HEK293 (cell line): ENCODE data around the gene FOXP4.

Source experiments
- CTCF ChIA-PET: fragments of 350-600 bp; formaldehyde crosslinking; extraction: SDS; loops from one replicate; lab custom pipeline; 2021; ENCODE audit warnings: antibody characterized with exemption; lab: Yijun Ruan, JAX
- POLR2A ChIA-PET: fragments of 300-600 bp; formaldehyde crosslinking; extraction: SDS; loops from one replicate; lab custom pipeline; 2020; ENCODE audit warnings: antibody characterized with exemption, inconsistent platforms; lab: Yijun Ruan, JAX
- H3K27ac ChIP-seq: fragments of 200-500 bp; sonication (Bioruptor generic); 2 replicates; pipeline ENCODE4 v1.5.1; 2014; ENCODE audit warnings: low read depth, low read length, control low read depth, inconsistent platforms; ENCODE audit errors: extremely low read depth
- H3K36me3 ChIP-seq, 2 experiments: fragments of 200-500 bp in 1 of 2; sonication (Bioruptor generic) in 1 of 2; 1 replicate in 1 of 2; 2 replicates in 1 of 2; pipeline ENCODE4 v1.5.1; 2014 to 2017; ENCODE audit warnings: inconsistent platforms in 2 of 2, low read length in 2 of 2; ENCODE audit not compliant: control insufficient read depth in 2 of 2, insufficient read depth in 1 of 2
- H3K4me1 ChIP-seq: fragments of 200-500 bp; sonication (Bioruptor generic); 2 replicates; pipeline ENCODE4 v1.5.1; 2014; ENCODE audit warnings: mild to moderate bottlenecking, low read length, inconsistent platforms; ENCODE audit not compliant: control insufficient read depth, insufficient read depth
- H3K4me3 ChIP-seq: 2 replicates; pipeline ENCODE4 v1.5.1; 2011; ENCODE audit warnings: low read depth, mild to moderate bottlenecking, control low read depth, low read length, moderate library complexity
- H3K9me3 ChIP-seq: fragments of 200-500 bp; sonication (Bioruptor generic); 2 replicates; pipeline ENCODE4 v1.5.1; 2014; ENCODE audit warnings: low read depth, low read length, inconsistent platforms; ENCODE audit not compliant: control insufficient read depth, insufficient read depth
- BCL11A ChIP-seq: fragments of 450-650 bp; formaldehyde crosslinking; IDR thresholded peaks from 2 replicates; pipeline ENCODE4 v1.5.1; 2016; ENCODE audit warnings: low read depth, missing biosample characterization, missing genetic modification characterization
- OSR2 ChIP-seq: fragments of 450-650 bp; formaldehyde crosslinking; IDR thresholded peaks from 2 replicates; pipeline ENCODE4 v1.5.1; 2016; ENCODE audit warnings: missing biosample characterization, missing genetic modification characterization
- SETDB1 ChIP-seq: IDR thresholded peaks from one replicate; pipeline ENCODE4 v1.6.1; 2017; ENCODE audit warnings: mild to moderate bottlenecking, low read length, moderate library complexity, mixed read lengths; ENCODE audit not compliant: insufficient read length
- SP7 ChIP-seq: fragments of 450-650 bp; formaldehyde crosslinking; IDR thresholded peaks from 2 replicates; pipeline ENCODE4 v1.5.1; 2016; ENCODE audit warnings: missing biosample characterization, missing genetic modification characterization
- ZBTB20 ChIP-seq: fragments of 450-650 bp; formaldehyde crosslinking; IDR thresholded peaks from 2 replicates; pipeline ENCODE4 v1.5.1; 2016; ENCODE audit warnings: missing biosample characterization, missing genetic modification characterization
- ZBTB48 ChIP-seq: fragments of 450-650 bp; formaldehyde crosslinking; IDR thresholded peaks from 2 replicates; pipeline ENCODE4 v1.5.1; 2016; ENCODE audit warnings: missing biosample characterization, missing genetic modification characterization
- ZBTB7A ChIP-seq: fragments of 450-650 bp; formaldehyde crosslinking; IDR thresholded peaks from 2 replicates; pipeline ENCODE4 v1.5.1; 2016; ENCODE audit warnings: low read depth, missing biosample characterization, missing genetic modification characterization
- ZEB2 ChIP-seq: fragments of 450-650 bp; formaldehyde crosslinking; IDR thresholded peaks from 2 replicates; pipeline ENCODE4 v1.5.1; 2016; ENCODE audit warnings: missing biosample characterization, missing genetic modification characterization
- ZIC2 ChIP-seq: fragments of 450-650 bp; formaldehyde crosslinking; IDR thresholded peaks from 2 replicates; pipeline ENCODE4 v1.5.1; 2016; ENCODE audit warnings: missing biosample characterization, missing genetic modification characterization
- ZNF121 ChIP-seq: fragments of 450-650 bp; formaldehyde crosslinking; IDR thresholded peaks from 2 replicates; pipeline ENCODE4 v1.5.1; 2016; ENCODE audit warnings: missing biosample characterization, missing genetic modification characterization
- ZNF133 ChIP-seq: fragments of 450-650 bp; formaldehyde crosslinking; IDR thresholded peaks from 2 replicates; pipeline ENCODE4 v1.5.1; 2016; ENCODE audit warnings: missing biosample characterization, missing genetic modification characterization
- ZNF138 ChIP-seq: fragments of 450-650 bp; formaldehyde crosslinking; IDR thresholded peaks from 2 replicates; pipeline ENCODE4 v1.5.1; 2016; ENCODE audit warnings: missing biosample characterization, missing genetic modification characterization, borderline replicate concordance
- ZNF16 ChIP-seq: fragments of 450-650 bp; formaldehyde crosslinking; IDR thresholded peaks from 2 replicates; pipeline ENCODE4 v1.5.1; 2016; ENCODE audit warnings: low read depth, missing biosample characterization, missing genetic modification characterization
- ZNF174 ChIP-seq: fragments of 450-650 bp; formaldehyde crosslinking; IDR thresholded peaks from 2 replicates; pipeline ENCODE4 v1.5.0; 2017; ENCODE audit warnings: missing biosample characterization, mild to moderate bottlenecking, missing genetic modification characterization
- ZNF202 ChIP-seq: fragments of 450-650 bp; formaldehyde crosslinking; IDR thresholded peaks from 2 replicates; pipeline ENCODE4 v1.5.1; 2016; ENCODE audit warnings: missing biosample characterization, missing genetic modification characterization, borderline replicate concordance
- ZNF341 ChIP-seq: fragments of 450-650 bp; formaldehyde crosslinking; IDR thresholded peaks from 2 replicates; pipeline ENCODE4; 2016; ENCODE audit warnings: low read depth, missing biosample characterization, missing genetic modification characterization
- ZNF366 ChIP-seq: fragments of 450-650 bp; formaldehyde crosslinking; conservative IDR thresholded peaks from 2 replicates; pipeline ENCODE4 v1.5.1; 2016; ENCODE audit warnings: missing biosample characterization, missing genetic modification characterization
- ZNF510 ChIP-seq: fragments of 450-650 bp; formaldehyde crosslinking; IDR thresholded peaks from 2 replicates; pipeline ENCODE4 v1.5.1; 2018; ENCODE audit warnings: mild to moderate bottlenecking, missing genetic modification characterization, missing biosample characterization; ENCODE audit not compliant: insufficient replicate concordance
- ZNF747 ChIP-seq: fragments of 450-650 bp; formaldehyde crosslinking; IDR thresholded peaks from 2 replicates; pipeline ENCODE4 v1.5.1; 2016; ENCODE audit warnings: missing biosample characterization, missing genetic modification characterization
- ZNF791 ChIP-seq: fragments of 450-650 bp; formaldehyde crosslinking; IDR thresholded peaks from 2 replicates; pipeline ENCODE4 v1.5.1; 2016; ENCODE audit warnings: missing biosample characterization, missing genetic modification characterization
- ZNF830 ChIP-seq: fragments of 450-650 bp; IDR thresholded peaks from 2 replicates; pipeline ENCODE4 v1.5.0; 2018; ENCODE audit warnings: missing biosample characterization, missing genetic modification characterization, low read depth, mild to moderate bottlenecking, moderate library complexity
- ZNF837 ChIP-seq: fragments of 450-650 bp; formaldehyde crosslinking; IDR thresholded peaks from 2 replicates; pipeline ENCODE4 v1.5.1; 2016; ENCODE audit warnings: missing biosample characterization, missing genetic modification characterization
- TF ChIP-seq, protein P1 (sequence below): fragments of 450-650 bp; formaldehyde crosslinking; IDR thresholded peaks from 2 replicates; pipeline ENCODE4 v1.5.1; 2016; ENCODE audit warnings: missing biosample characterization, missing genetic modification characterization
- TF ChIP-seq, protein P2 (sequence below): fragments of 450-650 bp; formaldehyde crosslinking; IDR thresholded peaks from 2 replicates; pipeline ENCODE4 v1.5.1; 2016; ENCODE audit warnings: missing biosample characterization, missing genetic modification characterization
- TF ChIP-seq, protein P3 (sequence below): fragments of 450-650 bp; formaldehyde crosslinking; IDR thresholded peaks from 2 replicates; pipeline ENCODE4 v1.5.1; 2016; ENCODE audit warnings: missing biosample characterization, missing genetic modification characterization

The FOXP4 gene

DNA sequence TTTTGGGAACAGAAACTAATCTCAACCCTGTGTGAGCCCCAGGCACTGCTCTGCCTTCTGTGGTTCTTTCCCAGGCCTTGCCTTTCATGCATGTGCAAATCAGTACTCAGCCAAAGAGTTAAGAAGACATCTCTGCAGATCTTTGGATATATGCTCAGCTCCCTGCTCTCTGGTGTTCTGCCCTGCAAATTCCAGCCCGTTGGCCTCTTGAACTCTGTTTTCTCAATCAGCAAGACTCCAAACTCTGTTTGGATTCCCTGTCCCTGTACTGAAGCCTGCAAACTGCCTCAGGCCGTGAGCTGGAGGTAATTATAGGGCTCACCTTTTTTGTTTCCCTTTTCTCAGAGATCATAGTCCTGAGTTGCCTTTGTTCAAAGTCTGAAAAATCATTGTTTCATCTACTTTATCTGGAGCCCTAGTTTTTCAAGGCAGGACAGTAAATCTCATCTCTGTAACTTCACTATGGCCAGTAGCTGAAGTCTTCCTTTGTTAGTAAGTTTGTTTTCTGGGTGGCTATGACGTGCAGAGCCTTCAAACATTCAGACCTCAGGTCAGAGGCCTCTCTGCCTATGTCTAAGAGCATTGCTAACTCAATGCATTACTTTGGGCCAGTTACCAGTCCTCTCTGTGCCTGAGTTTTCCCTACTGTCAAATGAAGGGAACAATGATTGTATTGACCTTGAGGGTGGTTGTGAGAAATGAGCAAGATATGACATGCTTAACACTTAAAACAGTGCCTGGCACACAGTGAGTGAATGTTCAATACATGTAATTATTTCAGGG lies 76.2 kb downstream of the FOXP4 start:
- Histone ChIP-seq H3K4me3 (no peak overlapping the region), H3K36me3 (no peaks in the 10 kb centered on the region), H3K27ac (no peak overlapping the region), H3K4me1 (no peaks in the 10 kb centered on the region; the same call in 1 of the 2 replicates), H3K9me3 (no peaks in the 10 kb centered on the region)
- ChIA-PET POLR2A (no interaction called here), CTCF (interaction anchor here (0.6 to 6.6 kb wide), 4 partner anchors 20 to 289 kb away, joined by 3 to 33 read pairs (median 3); no protein-coding TSS in a partner anchor)
- no peak for TF ChIP-seq ZBTB48
- no peak for TF ChIP-seq ZNF830 (tag by site-specific recombination)
- no peak for TF ChIP-seq ZNF510 (tag by site-specific recombination)
- TF ChIP-seq ZNF133 (tag by site-specific recombination), result no peak
- no peak for TF ChIP-seq SP7 (tag by site-specific recombination)
- TF ChIP-seq, protein P1, sequence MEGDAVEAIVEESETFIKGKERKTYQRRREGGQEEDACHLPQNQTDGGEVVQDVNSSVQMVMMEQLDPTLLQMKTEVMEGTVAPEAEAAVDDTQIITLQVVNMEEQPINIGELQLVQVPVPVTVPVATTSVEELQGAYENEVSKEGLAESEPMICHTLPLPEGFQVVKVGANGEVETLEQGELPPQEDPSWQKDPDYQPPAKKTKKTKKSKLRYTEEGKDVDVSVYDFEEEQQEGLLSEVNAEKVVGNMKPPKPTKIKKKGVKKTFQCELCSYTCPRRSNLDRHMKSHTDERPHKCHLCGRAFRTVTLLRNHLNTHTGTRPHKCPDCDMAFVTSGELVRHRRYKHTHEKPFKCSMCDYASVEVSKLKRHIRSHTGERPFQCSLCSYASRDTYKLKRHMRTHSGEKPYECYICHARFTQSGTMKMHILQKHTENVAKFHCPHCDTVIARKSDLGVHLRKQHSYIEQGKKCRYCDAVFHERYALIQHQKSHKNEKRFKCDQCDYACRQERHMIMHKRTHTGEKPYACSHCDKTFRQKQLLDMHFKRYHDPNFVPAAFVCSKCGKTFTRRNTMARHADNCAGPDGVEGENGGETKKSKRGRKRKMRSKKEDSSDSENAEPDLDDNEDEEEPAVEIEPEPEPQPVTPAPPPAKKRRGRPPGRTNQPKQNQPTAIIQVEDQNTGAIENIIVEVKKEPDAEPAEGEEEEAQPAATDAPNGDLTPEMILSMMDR (tag by site-specific recombination), result no peak

DNA sequence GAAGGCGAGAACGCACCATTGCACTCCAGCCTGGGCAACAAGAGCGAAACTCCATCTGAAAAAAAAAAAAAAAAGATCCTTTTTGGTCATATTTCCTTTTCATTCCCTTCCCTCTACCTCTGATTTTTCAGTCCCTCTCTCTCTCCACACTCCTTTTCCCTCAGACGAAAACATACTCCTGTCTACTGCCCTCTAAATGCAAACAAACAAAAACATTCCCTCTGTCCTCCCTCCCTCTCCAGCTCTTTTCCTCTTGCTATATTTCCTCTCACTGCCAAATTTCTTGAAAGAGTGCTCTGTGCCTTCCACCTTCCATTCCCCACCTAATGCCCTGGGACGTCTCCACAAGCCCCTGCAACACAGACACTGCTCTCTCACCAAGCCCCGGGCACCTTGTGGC lies 77.1 kb downstream of the FOXP4 start:
- TF ChIP-seq ZEB2 (no peak), ZNF747 (no peak), ZNF837 (no peak), BCL11A (tag by site-specific recombination) (no peak), ZNF174 (tag by site-specific recombination) (no peak), ZNF202 (tag by site-specific recombination) (no peak), ZIC2 (tag by site-specific recombination) (no peak)
- TF ChIP-seq, protein P2, sequence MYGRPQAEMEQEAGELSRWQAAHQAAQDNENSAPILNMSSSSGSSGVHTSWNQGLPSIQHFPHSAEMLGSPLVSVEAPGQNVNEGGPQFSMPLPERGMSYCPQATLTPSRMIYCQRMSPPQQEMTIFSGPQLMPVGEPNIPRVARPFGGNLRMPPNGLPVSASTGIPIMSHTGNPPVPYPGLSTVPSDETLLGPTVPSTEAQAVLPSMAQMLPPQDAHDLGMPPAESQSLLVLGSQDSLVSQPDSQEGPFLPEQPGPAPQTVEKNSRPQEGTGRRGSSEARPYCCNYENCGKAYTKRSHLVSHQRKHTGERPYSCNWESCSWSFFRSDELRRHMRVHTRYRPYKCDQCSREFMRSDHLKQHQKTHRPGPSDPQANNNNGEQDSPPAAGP, result no peak
- TF ChIP-seq, all 188 proteins: peak for 0
- H3K4me3 ChIP-seq, result no peak overlapping the region
- ChIA-PET POLR2A (no interaction called here), CTCF (interaction anchor here (0.6 to 6.6 kb wide), 2 partner anchors 21 to 42 kb away, joined by 3 to 33 read pairs; no protein-coding TSS in a partner anchor)
- no peaks in the 10 kb centered on the region for H3K9me3 ChIP-seq
- H3K27ac ChIP-seq, result no peak overlapping the region
- no peaks in the 10 kb centered on the region; the same call in 1 of the 2 replicates for H3K4me1 ChIP-seq
- no peaks in the 10 kb centered on the region for H3K36me3 ChIP-seq

DNA sequence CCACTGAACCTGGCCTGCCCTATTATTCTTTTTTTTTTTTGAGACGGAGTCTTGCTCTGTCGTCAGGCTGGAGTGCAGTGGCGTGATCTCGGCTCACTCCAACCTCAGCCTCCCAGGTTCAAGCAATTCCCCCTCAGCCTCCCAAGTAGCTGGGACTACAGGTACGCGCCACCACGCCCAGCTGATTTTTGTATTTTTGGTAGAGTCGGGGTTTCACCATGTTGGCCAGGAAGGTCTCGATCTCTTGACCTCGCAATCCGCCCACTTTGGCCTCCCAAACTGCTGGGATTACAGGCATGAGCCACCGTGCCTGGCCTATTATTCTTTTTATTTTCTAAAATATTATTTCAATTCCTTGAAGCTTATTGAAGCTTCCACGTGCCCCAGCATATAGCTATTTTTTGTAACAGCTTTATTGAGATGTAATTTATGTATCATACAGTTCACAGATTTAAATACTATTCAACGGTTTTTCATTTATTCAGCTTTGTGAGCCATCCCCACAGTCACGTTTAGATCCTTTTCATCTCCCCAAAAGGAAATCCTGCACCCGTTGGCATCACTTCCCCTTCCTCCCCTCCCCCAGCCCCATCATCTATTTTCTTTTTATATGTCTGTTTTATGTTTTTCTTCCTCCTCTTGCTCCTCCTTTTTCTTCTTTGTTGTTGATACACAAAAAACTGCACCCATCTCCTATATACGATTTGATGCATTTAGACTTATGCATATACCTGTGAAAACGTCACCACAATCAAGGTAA lies 78.6 kb downstream of the FOXP4 start:
- CTCF ChIA-PET, result interaction anchor here (0.6 to 6.6 kb wide), 8 partner anchors 22 to 596 kb away, joined by 3 to 33 read pairs (median 5); no protein-coding TSS in a partner anchor
- no peak overlapping the region for H3K4me3 ChIP-seq
- no peaks in the 10 kb centered on the region for H3K9me3 ChIP-seq
- H3K4me1 ChIP-seq, result no peaks in the 10 kb centered on the region; the same call in 1 of the 2 replicates
- POLR2A ChIA-PET, result no interaction called here
- no peaks in the 10 kb centered on the region for H3K36me3 ChIP-seq
- no peak overlapping the region for H3K27ac ChIP-seq
- TF ChIP-seq ZNF121 (tag by site-specific recombination) (no peak), ZNF341 (tag by site-specific recombination) (no peak), ZEB2 (no peak), ZNF366 (no peak), ZNF791 (tag by site-specific recombination) (no peak), ZNF16 (tag by site-specific recombination) (no peak), ZBTB7A (tag by site-specific recombination) (no peak), ZIC2 (tag by site-specific recombination) (no peak), OSR2 (tag by site-specific recombination) (no peak), SETDB1 (no peak), ZNF138 (tag by site-specific recombination) (no peak), ZBTB20 (tag by site-specific recombination) (no peak)
- TF ChIP-seq, protein P3, sequence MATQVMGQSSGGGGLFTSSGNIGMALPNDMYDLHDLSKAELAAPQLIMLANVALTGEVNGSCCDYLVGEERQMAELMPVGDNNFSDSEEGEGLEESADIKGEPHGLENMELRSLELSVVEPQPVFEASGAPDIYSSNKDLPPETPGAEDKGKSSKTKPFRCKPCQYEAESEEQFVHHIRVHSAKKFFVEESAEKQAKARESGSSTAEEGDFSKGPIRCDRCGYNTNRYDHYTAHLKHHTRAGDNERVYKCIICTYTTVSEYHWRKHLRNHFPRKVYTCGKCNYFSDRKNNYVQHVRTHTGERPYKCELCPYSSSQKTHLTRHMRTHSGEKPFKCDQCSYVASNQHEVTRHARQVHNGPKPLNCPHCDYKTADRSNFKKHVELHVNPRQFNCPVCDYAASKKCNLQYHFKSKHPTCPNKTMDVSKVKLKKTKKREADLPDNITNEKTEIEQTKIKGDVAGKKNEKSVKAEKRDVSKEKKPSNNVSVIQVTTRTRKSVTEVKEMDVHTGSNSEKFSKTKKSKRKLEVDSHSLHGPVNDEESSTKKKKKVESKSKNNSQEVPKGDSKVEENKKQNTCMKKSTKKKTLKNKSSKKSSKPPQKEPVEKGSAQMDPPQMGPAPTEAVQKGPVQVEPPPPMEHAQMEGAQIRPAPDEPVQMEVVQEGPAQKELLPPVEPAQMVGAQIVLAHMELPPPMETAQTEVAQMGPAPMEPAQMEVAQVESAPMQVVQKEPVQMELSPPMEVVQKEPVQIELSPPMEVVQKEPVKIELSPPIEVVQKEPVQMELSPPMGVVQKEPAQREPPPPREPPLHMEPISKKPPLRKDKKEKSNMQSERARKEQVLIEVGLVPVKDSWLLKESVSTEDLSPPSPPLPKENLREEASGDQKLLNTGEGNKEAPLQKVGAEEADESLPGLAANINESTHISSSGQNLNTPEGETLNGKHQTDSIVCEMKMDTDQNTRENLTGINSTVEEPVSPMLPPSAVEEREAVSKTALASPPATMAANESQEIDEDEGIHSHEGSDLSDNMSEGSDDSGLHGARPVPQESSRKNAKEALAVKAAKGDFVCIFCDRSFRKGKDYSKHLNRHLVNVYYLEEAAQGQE (tag by site-specific recombination), result no peak
